ENCODE results near the gene SYMPK.
A peak's percentile ranks its signal among the peaks of the same experiment; 100 is the strongest.

Gene SYMPK

GRCh38 chr19:45822716-45823115 lies 40.2 kb downstream of the SYMPK start:
- peaks cover 36% of the 10 kb centered on the region for H3K4me1 Mint-ChIP-seq
- no peaks in the 10 kb centered on the region for H3K9me3 Mint-ChIP-seq
- no peaks in the 10 kb centered on the region for H3K27me3 Mint-ChIP-seq (ENCODE audit: low read depth, poor library complexity)
- H3K27ac Mint-ChIP-seq: no peak overlapping the region
- no peak for TF ChIP-seq CTCF (IDR thresholded peaks at IDR 0.05)
- H3K4me3 Mint-ChIP-seq: no peak overlapping the region
- DNase-seq: no peak
- H3K36me3 Mint-ChIP-seq (ENCODE audit: low read depth): peaks cover 26% of the 10 kb centered on the region

- Mint-ChIP-seq H3K4me3 (no peak overlapping the region), H3K9me3 (no peaks in the 10 kb centered on the region), H3K36me3 (ENCODE audit: low read depth) (peaks cover 26% of the 10 kb centered on the region), H3K27ac (peak overlapping the region; percentile 98), H3K27me3 (ENCODE audit: low read depth, poor library complexity) (no peaks in the 10 kb centered on the region), H3K4me1 (peaks cover 46% of the 10 kb centered on the region)
- no peak for DNase-seq
- no peak for TF ChIP-seq CTCF (IDR thresholded peaks at IDR 0.05)
Measured at GRCh38 chr19:45821570-45821969, 41.4 kb downstream of the SYMPK start.

- H3K4me3 Mint-ChIP-seq: no peak overlapping the region
- TF ChIP-seq CTCF (IDR thresholded peaks at IDR 0.05): no peak
- no peaks in the 10 kb centered on the region for H3K27me3 Mint-ChIP-seq (ENCODE audit: low read depth, poor library complexity)
- H3K27ac Mint-ChIP-seq: peak overlapping the region; percentile 98
- H3K4me1 Mint-ChIP-seq: peaks cover 46% of the 10 kb centered on the region
- H3K36me3 Mint-ChIP-seq (ENCODE audit: low read depth): peaks cover 26% of the 10 kb centered on the region
- no peaks in the 10 kb centered on the region for H3K9me3 Mint-ChIP-seq
- DNase-seq: no peak
Measured at GRCh38 chr19:45821103-45821521, 41.8 kb downstream of the SYMPK start.

GRCh38 chr19:45820413-45821102 lies 42.4 kb downstream of the SYMPK start:
- Mint-ChIP-seq H3K4me3 (no peak overlapping the region), H3K27me3 (ENCODE audit: low read depth, poor library complexity) (no peaks in the 10 kb centered on the region), H3K27ac (peak overlapping the region; percentile 72)

GRCh38 chr19:45819769-45820168 lies 43.2 kb downstream of the SYMPK start:
- TF ChIP-seq CTCF (IDR thresholded peaks at IDR 0.05): no peak
- no peak overlapping the region for H3K27ac Mint-ChIP-seq
- no peaks in the 10 kb centered on the region for H3K27me3 Mint-ChIP-seq (ENCODE audit: low read depth, poor library complexity)
- no peaks in the 10 kb centered on the region for H3K9me3 Mint-ChIP-seq
- H3K36me3 Mint-ChIP-seq (ENCODE audit: low read depth): peaks cover 25% of the 10 kb centered on the region
- no peak overlapping the region for H3K4me3 Mint-ChIP-seq
- no peak for DNase-seq
- peaks cover 46% of the 10 kb centered on the region for H3K4me1 Mint-ChIP-seq

More at GRCh38 chr19:45820413-45821102, 42.4 kb downstream of the SYMPK start:
- Mint-ChIP-seq H3K36me3 (ENCODE audit: low read depth) (peaks cover 26% of the 10 kb centered on the region), H3K9me3 (no peaks in the 10 kb centered on the region), H3K4me1 (peaks cover 46% of the 10 kb centered on the region)
- no peak for TF ChIP-seq CTCF (IDR thresholded peaks at IDR 0.05)
- no peak for DNase-seq

- no peak for DNase-seq
- no peak overlapping the region for H3K4me3 Mint-ChIP-seq
- peaks cover 6% of the 10 kb centered on the region for H3K27me3 Mint-ChIP-seq (ENCODE audit: low read depth, poor library complexity)
- no peak overlapping the region for H3K27ac Mint-ChIP-seq
- H3K4me1 Mint-ChIP-seq: peaks cover 53% of the 10 kb centered on the region
- no peaks in the 10 kb centered on the region for H3K9me3 Mint-ChIP-seq
- TF ChIP-seq CTCF (IDR thresholded peaks at IDR 0.05): no peak
- H3K36me3 Mint-ChIP-seq (ENCODE audit: low read depth): peaks cover 10% of the 10 kb centered on the region
Measured at GRCh38 chr19:45817725-45818301, 45.1 kb downstream of the SYMPK start.
